Hematopoietic multipotent progenitor cell treated with erythropoietin and hydrocortisone succinate and interleukin-3 and kit ligand, for 8 days (in vitro differentiated cells): ENCODE results near the gene RETREG1.
A peak's percentile ranks its signal among the peaks of the same experiment; 100 is the strongest.
"Not testable (repeated sequence)": the region's sequence is repeated elsewhere in the genome, so short reads cannot be mapped to it uniquely, and the experiment has no call there.

Source experiments
- DNase-seq: peaks from one replicate; pipeline ENCODE4 v3.0.0-alpha.2; 2015

RETREG1 gene

DNA sequence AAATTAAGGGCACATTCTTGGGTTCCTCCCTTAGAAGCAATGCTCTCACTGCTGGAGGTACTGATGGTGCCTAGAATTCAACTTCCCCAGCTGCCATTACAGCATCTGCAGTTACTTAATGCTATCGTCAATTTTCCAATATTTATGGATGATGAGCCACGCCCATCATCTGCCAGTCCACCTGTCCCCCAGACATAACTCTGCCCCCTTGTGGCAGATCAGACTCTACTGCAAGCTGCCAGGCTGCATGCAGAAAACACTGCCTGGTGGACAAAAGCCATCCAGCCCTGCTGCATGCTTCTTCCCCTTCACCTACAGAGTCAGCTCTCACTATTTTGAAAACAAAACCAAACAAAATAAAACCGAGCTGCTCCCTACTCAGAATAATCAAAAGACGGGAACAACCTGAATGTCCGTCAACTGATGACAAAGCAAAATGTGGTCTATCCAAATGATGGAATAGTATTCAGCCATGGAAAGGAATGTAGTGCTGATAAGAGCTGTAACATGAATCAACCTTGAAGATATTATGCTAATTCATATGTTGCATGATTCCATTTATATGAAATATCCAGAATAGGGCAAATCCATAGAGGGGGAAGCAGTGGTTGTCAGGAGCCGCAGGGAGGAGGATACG is 66.4 kb downstream of the RETREG1 start:
- DNase-seq = peak; percentile 63

- DNase-seq = no peak
Measured at GRCh38 chr5:16549491-16550206, 67.1 kb downstream of the RETREG1 start.

- no peak for DNase-seq
Measured at GRCh38 chr5:16548812-16549211, 68.0 kb downstream of the RETREG1 start.

- no peak for DNase-seq
Measured at GRCh38 chr5:16548115-16548514, 68.7 kb downstream of the RETREG1 start.

DNA sequence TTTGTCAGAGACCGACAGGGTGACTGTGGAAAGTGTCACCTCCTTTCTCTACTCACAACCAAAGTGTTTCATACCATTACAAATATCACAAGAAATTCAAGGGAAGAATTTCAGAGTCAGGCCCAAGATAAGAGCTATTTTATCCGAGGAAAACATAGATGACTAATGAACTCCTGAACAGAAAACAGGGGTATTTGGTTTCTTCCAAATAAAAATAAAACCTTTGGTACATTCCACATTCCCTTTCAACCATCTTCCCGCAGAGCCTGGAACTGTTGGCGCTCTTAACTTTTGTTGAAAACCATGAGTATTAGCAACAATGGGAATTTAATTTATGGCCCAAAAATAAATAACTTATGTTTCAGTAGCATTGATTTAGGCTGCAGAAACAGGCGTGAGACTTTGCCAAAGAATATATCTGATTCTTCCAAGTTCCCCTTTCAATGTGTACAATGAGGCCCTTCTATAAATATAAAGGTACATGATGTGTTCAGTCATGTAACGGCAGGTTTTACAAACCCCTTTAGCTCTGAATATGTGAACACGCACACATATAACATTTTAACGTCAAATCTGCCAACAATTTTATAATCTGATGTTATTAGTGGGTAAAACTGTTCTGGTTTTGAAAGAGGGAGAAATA is 69.5 kb downstream of the RETREG1 start:
- no peak for DNase-seq

GRCh38 chr5:16546732-16547131 is 70.1 kb downstream of the RETREG1 start:
- no peak for DNase-seq

- no peak for DNase-seq
Measured at GRCh38 chr5:16544607-16545374, 72.0 kb downstream of the RETREG1 start.

DNA sequence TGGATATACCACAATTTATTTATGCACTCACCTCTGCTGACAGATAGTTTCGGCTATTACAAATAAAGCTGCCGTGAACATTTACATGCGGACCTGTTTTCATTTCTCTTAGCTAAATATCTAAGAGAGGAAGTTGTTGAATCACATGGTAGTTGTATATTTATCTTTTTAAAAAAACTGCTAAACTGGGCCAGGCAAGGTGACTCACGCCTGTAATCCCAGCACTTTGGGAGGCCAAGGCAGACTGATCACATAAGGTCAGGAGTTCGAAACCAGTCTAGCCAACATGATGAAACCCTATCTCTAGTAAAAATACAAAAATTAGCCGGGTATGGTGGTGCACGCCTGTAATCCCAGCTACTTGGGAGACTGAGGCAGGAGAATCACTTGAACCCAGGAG is 73.6 kb downstream of the RETREG1 start:
- DNase-seq = not testable (repeated sequence)

GRCh38 chr5:16542236-16542635 is 74.6 kb downstream of the RETREG1 start:
- no peak for DNase-seq

DNA sequence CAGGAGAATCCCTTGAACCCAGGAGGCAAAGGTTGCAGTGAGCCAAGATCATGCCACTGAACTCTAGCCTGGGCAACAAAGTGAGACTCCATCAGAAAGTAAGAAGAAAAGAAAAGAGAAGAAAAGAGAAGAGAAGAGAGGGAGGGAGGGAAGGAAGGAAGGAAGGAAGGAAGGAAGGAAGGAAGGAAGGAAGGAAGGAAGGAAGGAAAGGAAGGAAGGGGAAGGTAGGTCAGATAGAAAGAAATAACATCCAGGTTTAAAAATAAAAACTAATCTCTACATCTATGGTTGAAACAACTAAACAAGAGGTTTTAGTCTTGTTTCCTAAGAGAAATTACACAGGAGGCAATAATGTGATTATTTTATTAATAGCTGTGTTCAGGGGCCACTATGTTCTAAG is 75.2 kb downstream of the RETREG1 start:
- not testable (repeated sequence) for DNase-seq

- DNase-seq = no peak
Measured at GRCh38 chr5:16540421-16540820, 76.4 kb downstream of the RETREG1 start.

- DNase-seq = no peak
Measured at GRCh38 chr5:16539169-16539666, 77.6 kb downstream of the RETREG1 start.

GRCh38 chr5:16538006-16538405 is 78.8 kb downstream of the RETREG1 start:
- no peak for DNase-seq

GRCh38 chr5:16536818-16537217 is 80.0 kb downstream of the RETREG1 start:
- no peak for DNase-seq

DNA sequence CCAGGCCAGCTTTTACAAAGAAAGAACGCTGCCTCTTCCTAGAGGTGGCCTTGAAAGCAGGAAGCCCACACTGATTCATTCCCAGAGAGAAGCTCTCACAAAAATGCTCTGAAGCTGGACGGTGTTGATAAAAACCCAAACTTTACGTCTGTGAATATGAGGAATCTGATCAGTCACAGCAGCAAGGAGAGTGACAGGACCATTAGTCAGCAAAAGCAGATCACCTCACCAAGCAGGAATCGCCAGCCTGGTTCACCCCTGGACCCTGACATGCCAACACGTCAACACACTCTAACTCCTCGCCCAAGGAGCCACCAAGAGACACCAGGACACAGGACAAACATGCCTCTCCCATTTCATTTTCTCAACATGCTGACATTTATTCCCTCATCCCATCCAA is 80.6 kb downstream of the RETREG1 start:
- DNase-seq = no peak

DNA sequence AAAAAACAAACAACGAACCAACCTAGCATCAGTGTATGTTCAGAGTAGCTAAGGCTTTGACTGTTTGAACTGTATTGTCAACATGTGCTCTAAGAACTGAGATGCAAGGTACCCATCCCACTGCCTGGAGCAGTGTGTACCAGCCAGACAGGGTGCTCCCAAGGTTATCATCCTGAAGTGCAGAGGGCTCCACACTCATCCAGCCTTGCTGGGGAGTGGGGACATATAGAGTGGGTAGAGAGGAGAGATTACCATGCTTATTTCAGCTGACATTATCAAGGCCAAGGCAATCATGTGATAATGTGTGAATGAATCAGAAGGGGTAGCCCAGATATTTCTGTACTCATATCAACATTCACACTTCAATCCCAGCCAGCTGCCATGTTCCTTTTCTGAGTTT is 82.5 kb downstream of the RETREG1 start:
- DNase-seq = no peak

- DNase-seq = no peak
Measured at GRCh38 chr5:16531063-16531648, 85.6 kb downstream of the RETREG1 start.

- no peak for DNase-seq
Measured at GRCh38 chr5:16529306-16529705, 87.5 kb downstream of the RETREG1 start.

GRCh38 chr5:16528382-16529110 is 88.3 kb downstream of the RETREG1 start:
- no peak for DNase-seq

- no peak for DNase-seq
Measured at GRCh38 chr5:16525651-16526050, 91.1 kb downstream of the RETREG1 start.

DNA sequence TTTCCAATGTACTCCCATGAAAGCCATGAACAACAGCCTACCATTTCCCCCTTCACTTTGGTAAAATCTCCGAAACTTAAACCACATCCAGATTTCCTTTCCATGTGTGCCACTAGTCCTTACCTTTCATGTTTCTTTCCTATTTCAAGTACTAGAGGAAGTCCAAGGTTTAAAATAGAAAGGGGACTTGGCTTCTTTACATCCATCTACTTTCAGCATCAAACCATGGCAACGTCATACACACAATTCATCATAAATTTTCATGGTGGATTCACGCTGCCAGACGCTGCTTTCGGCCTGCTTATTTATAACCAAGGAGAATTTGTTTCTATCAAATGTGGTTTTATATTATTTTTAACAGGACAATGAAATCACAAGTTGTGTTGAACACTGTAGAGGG is 92.5 kb downstream of the RETREG1 start:
- DNase-seq = no peak
